Stimulated activated CD4-positive, alpha-beta T cell treated with anti-CD3 and anti-CD28 coated beads, Interleukin-15, amount 100 ng/mL, for 48 hours (primary cell): ENCODE measurements around the gene GOLGA8M.
"Not testable (repeated sequence)": the region's sequence is repeated elsewhere in the genome, so short reads cannot be mapped to it uniquely, and the experiment has no call there.

Source experiments
- DNase-seq, 2 donors: peaks; one replicate each; pipeline ENCODE4 v3.0.0-alpha.2; 2020; ENCODE audit warnings: low read depth in 2 of 2

Gene GOLGA8M

GRCh38 chr15:28712270-28712669 lies at the start of gene GOLGA8M:
TSS of gene GOLGA8M (minus strand) at chr15:28712421. CDS start at chr15:28712323, 98 bp downstream.
- not testable (repeated sequence) for DNase-seq

- DNase-seq, result not testable (repeated sequence)
Observed at GRCh38 chr15:28742890-28743289, 30.7 kb upstream of the GOLGA8M start.

GRCh38 chr15:28738590-28739292 lies 26.5 kb upstream of the GOLGA8M start:
- DNase-seq, result not testable (repeated sequence)

GRCh38 chr15:28738200-28738561 lies 26.0 kb upstream of the GOLGA8M start:
- DNase-seq, result not testable (repeated sequence)

GRCh38 chr15:28737521-28738199 lies 25.4 kb upstream of the GOLGA8M start:
- not testable (repeated sequence) for DNase-seq

GRCh38 chr15:28728061-28728460 lies 15.8 kb upstream of the GOLGA8M start:
- not testable (repeated sequence) for DNase-seq

GRCh38 chr15:28727026-28727425 lies 14.8 kb upstream of the GOLGA8M start:
- not testable (repeated sequence) for DNase-seq

GRCh38 chr15:28726102-28726501 lies 13.9 kb upstream of the GOLGA8M start:
- no peak for DNase-seq

- no peak for DNase-seq
Observed at GRCh38 chr15:28725556-28725955, 13.3 kb upstream of the GOLGA8M start.

- not testable (repeated sequence) for DNase-seq
Observed at GRCh38 chr15:28723986-28724385, 11.8 kb upstream of the GOLGA8M start.

- DNase-seq, result not testable (repeated sequence)
Observed at GRCh38 chr15:28719626-28720025, 7.4 kb upstream of the GOLGA8M start.

GRCh38 chr15:28718576-28718975 lies 6.4 kb upstream of the GOLGA8M start:
- not testable (repeated sequence) for DNase-seq

- not testable (repeated sequence) for DNase-seq
Observed at GRCh38 chr15:28714176-28714575, 2.0 kb upstream of the GOLGA8M start.

GRCh38 chr15:28703927-28704326 lies 8.3 kb downstream of the GOLGA8M start:
- not testable (repeated sequence) for DNase-seq

- not testable (repeated sequence) for DNase-seq
Observed at GRCh38 chr15:28702427-28702826, 9.8 kb downstream of the GOLGA8M start.

- DNase-seq, result not testable (repeated sequence)
Observed at GRCh38 chr15:28694006-28694751, 18.0 kb downstream of the GOLGA8M start.

- not testable (repeated sequence) for DNase-seq
Observed at GRCh38 chr15:28693021-28693420, 19.2 kb downstream of the GOLGA8M start.

GRCh38 chr15:28673533-28673932 lies 38.7 kb downstream of the GOLGA8M start:
- not testable (repeated sequence) for DNase-seq

- not testable (repeated sequence) for DNase-seq
Observed at GRCh38 chr15:28672122-28672521, 40.1 kb downstream of the GOLGA8M start.

GRCh38 chr15:28666402-28666801 lies 45.8 kb downstream of the GOLGA8M start:
- not testable (repeated sequence) for DNase-seq

- DNase-seq, result not testable (repeated sequence)
Observed at GRCh38 chr15:28664575-28664974, 47.6 kb downstream of the GOLGA8M start.

- DNase-seq, result not testable (repeated sequence)
Observed at GRCh38 chr15:28663717-28664116, 48.5 kb downstream of the GOLGA8M start.
